ENCODE data around the gene PPP1R2C.

GRCh38 chrX:42732506-42732905 is 45.5 kb downstream of the PPP1R2C start:
- TF ChIP-seq CTCF (IDR thresholded peaks at IDR 0.05) (no peak), ZFX (IDR thresholded peaks at IDR 0.05; ENCODE audit: borderline replicate concordance) (no peak)
